MM.1S (cell line): ENCODE results near the gene BUD23.

Source experiments
- DNase-seq: peaks from one replicate; pipeline ENCODE4 v3.0.0-alpha.2; 2015
- H2AFZ ChIP-seq: fragments of 300-600 bp; sonication (generic); 2 replicates; pipeline ENCODE4 v1.6.0; 2016; ENCODE audit warnings: antibody characterized with exemption, low read length
- H3F3A ChIP-seq: fragments of 300-600 bp; sonication (generic); 2 replicates; pipeline ENCODE4 v1.6.1; 2016; ENCODE audit warnings: mild to moderate bottlenecking, antibody characterized with exemption, low read length, moderate library complexity, mixed read lengths; ENCODE audit not compliant: insufficient read depth
- H3K27ac ChIP-seq: fragments of 300-600 bp; sonication (generic); 2 replicates; pipeline ENCODE4 v1.5.1; 2016; ENCODE audit warnings: mild to moderate bottlenecking, low read length
- H3K27me3 ChIP-seq: fragments of 300-600 bp; sonication (generic); replicated peaks from 2 replicates; pipeline ENCODE4 v1.6.0; 2016; ENCODE audit warnings: low read length; ENCODE audit not compliant: insufficient read depth
- H3K36me3 ChIP-seq: fragments of 300-600 bp; sonication (generic); replicated peaks from 2 replicates; pipeline ENCODE4 v1.6.1; 2016; ENCODE audit warnings: mild to moderate bottlenecking, low read length, mixed read lengths; ENCODE audit not compliant: insufficient read depth
- H3K4me1 ChIP-seq: fragments of 300-600 bp; sonication (generic); 2 replicates; pipeline ENCODE4 v1.6.1; 2016; ENCODE audit warnings: low read length, mixed read lengths
- H3K4me2 ChIP-seq: fragments of 300-600 bp; sonication (generic); 2 replicates; pipeline ENCODE4 v1.6.0; 2016; ENCODE audit warnings: low read depth, low read length
- H3K4me3 ChIP-seq: fragments of 300-600 bp; sonication (generic); 2 replicates; pipeline ENCODE4 v1.5.1; 2016; ENCODE audit warnings: low read length, mixed read lengths
- H3K79me2 ChIP-seq: fragments of 300-600 bp; sonication (generic); 2 replicates; pipeline ENCODE4 v1.6.1; 2016; ENCODE audit warnings: mixed run types, low read length, mixed read lengths
- H3K9ac ChIP-seq: fragments of 300-600 bp; sonication (generic); 2 replicates; pipeline ENCODE4 v1.6.1; 2016; ENCODE audit warnings: low read length, mixed read lengths
- H3K9me2 ChIP-seq: fragments of 300-600 bp; sonication (generic); replicated peaks from 2 replicates; pipeline ENCODE4 v1.6.1; 2016; ENCODE audit warnings: mild to moderate bottlenecking, low read length, mixed read lengths; ENCODE audit not compliant: insufficient read depth
- H3K9me3 ChIP-seq: fragments of 300-600 bp; sonication (generic); replicated peaks from 2 replicates; pipeline ENCODE4 v1.6.1; 2016; ENCODE audit warnings: mild to moderate bottlenecking, low read length, mixed read lengths; ENCODE audit not compliant: insufficient read depth
- H4K20me1 ChIP-seq: fragments of 300-600 bp; sonication (generic); 2 replicates; pipeline ENCODE4 v1.6.1; 2016; ENCODE audit warnings: mild to moderate bottlenecking, low read length, moderate library complexity, mixed read lengths; ENCODE audit not compliant: insufficient read depth
- EZH2 ChIP-seq: fragments of 300-600 bp; sonication (generic); optimal IDR thresholded peaks from 2 replicates; pipeline ENCODE3; 2017; ENCODE audit warnings: low read depth, mild to moderate bottlenecking, antibody characterized with exemption, low read length, mixed read lengths
- EZH2phosphoT487 ChIP-seq: fragments of 300-600 bp; sonication (generic); IDR thresholded peaks from 2 replicates; pipeline ENCODE4 v1.6.1; 2018; ENCODE audit warnings: antibody characterized with exemption, low read length
- TF ChIP-seq, protein P1 (sequence below): fragments of 300-600 bp; sonication (generic); IDR thresholded peaks from 2 replicates; pipeline ENCODE4 v1.5.1; 2016; ENCODE audit warnings: antibody characterized with exemption, low read length, mixed read lengths

BUD23 gene

GRCh38 chr7:73706126-73707044, 23.0 kb downstream of the BUD23 start:
- TF ChIP-seq, protein P1, sequence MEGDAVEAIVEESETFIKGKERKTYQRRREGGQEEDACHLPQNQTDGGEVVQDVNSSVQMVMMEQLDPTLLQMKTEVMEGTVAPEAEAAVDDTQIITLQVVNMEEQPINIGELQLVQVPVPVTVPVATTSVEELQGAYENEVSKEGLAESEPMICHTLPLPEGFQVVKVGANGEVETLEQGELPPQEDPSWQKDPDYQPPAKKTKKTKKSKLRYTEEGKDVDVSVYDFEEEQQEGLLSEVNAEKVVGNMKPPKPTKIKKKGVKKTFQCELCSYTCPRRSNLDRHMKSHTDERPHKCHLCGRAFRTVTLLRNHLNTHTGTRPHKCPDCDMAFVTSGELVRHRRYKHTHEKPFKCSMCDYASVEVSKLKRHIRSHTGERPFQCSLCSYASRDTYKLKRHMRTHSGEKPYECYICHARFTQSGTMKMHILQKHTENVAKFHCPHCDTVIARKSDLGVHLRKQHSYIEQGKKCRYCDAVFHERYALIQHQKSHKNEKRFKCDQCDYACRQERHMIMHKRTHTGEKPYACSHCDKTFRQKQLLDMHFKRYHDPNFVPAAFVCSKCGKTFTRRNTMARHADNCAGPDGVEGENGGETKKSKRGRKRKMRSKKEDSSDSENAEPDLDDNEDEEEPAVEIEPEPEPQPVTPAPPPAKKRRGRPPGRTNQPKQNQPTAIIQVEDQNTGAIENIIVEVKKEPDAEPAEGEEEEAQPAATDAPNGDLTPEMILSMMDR: no peak
- no peak for TF ChIP-seq EZH2phosphoT487
- TF ChIP-seq EZH2: no peak
- Histone ChIP-seq H3K4me1 (no peaks in the 10 kb centered on the region), H3K9ac (no peak overlapping the region)

GRCh38 chr7:73707045-73707631, 23.7 kb downstream of the BUD23 start:
- H3K4me3 ChIP-seq: no peak overlapping the region
- no peaks in the 10 kb centered on the region for H3K27me3 ChIP-seq
- H3K9ac ChIP-seq: no peak overlapping the region
- H3K79me2 ChIP-seq: no peaks in the 10 kb centered on the region
- no peak overlapping the region for H3K27ac ChIP-seq
- no peaks in the 10 kb centered on the region for H4K20me1 ChIP-seq
- no peaks in the 10 kb centered on the region for H3K9me3 ChIP-seq
- no peaks in the 10 kb centered on the region for H3K4me1 ChIP-seq
- H2AFZ ChIP-seq: no peak overlapping the region
- H3K4me2 ChIP-seq: no peak overlapping the region
- no peak for DNase-seq
- H3K9me2 ChIP-seq: no peaks in the 10 kb centered on the region
- H3F3A ChIP-seq: no peaks in the 10 kb centered on the region
- H3K36me3 ChIP-seq: no peaks in the 10 kb centered on the region
- no peak for TF ChIP-seq EZH2
- no peak for TF ChIP-seq EZH2phosphoT487
- TF ChIP-seq, protein P1: no peak

More at GRCh38 chr7:73706126-73707044, 23.0 kb downstream of the BUD23 start:
- no peak for DNase-seq
- H3K27ac ChIP-seq: no peak overlapping the region
- H3K9me3 ChIP-seq: no peaks in the 10 kb centered on the region
- H2AFZ ChIP-seq: no peak overlapping the region
- no peaks in the 10 kb centered on the region; the same call in 1 of the 2 replicates for H4K20me1 ChIP-seq
- no peaks in the 10 kb centered on the region for H3K9me2 ChIP-seq
- H3K4me2 ChIP-seq: no peak overlapping the region
- H3K4me3 ChIP-seq: no peak overlapping the region
- H3K36me3 ChIP-seq: no peaks in the 10 kb centered on the region
- no peaks in the 10 kb centered on the region for H3K27me3 ChIP-seq
- no peaks in the 10 kb centered on the region for H3F3A ChIP-seq
- no peaks in the 10 kb centered on the region for H3K79me2 ChIP-seq

DNA sequence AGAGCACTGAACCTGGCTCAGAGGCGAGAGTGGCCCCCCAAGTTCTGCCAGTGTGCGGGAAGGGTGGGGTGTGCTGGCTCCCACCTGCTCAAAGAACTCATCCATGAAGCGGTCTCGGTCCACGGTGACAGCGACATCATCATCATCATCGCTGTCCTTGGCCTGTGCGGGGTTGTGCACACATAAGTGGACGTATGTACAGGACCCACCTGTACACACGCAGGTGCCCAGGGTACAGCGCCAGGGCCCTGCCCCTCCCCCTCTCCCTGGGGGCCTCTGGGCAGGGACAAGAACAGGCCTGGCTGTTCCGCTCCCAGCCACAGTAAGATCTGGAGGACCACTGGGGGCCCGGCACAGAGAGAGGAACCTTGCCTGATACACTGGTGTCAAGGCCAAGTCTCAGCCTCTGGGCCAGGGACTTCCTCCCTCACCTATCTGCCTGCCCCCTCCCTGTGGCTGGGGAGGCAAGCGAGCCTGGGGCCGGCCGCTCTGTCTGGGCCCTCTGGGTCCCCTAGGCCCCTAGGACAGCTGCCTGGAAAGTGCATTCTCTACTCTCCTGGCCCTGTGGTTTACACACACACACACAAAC, 25.7 kb downstream of the BUD23 start:
- no peaks in the 10 kb centered on the region for H3K27me3 ChIP-seq

More for the DNA sequence above, 25.7 kb downstream of the BUD23 start:
- no peaks in the 10 kb centered on the region for H3K9me2 ChIP-seq
- no peak for TF ChIP-seq EZH2phosphoT487
- H2AFZ ChIP-seq: no peak overlapping the region
- H3K79me2 ChIP-seq: no peaks in the 10 kb centered on the region
- H3K4me2 ChIP-seq: no peak overlapping the region
- no peak overlapping the region for H3K27ac ChIP-seq
- no peak for DNase-seq
- H3K4me3 ChIP-seq: no peak overlapping the region
- H3K36me3 ChIP-seq: no peaks in the 10 kb centered on the region
- H3F3A ChIP-seq: no peaks in the 10 kb centered on the region
- no peak overlapping the region for H3K9ac ChIP-seq
- H3K9me3 ChIP-seq: no peaks in the 10 kb centered on the region
- H3K4me1 ChIP-seq: no peaks in the 10 kb centered on the region
- H4K20me1 ChIP-seq: no peaks in the 10 kb centered on the region
